HEK293T (cell line): Measurements from ENCODE around the gene EHHADH.

Experiments used
- ARNT ChIP-seq: fragments of 450-650 bp; IDR thresholded peaks from 2 replicates; pipeline ENCODE4 v1.6.1; 2017; ENCODE audit warnings: mild to moderate bottlenecking
- BHLHE40 ChIP-seq: fragments of 450-650 bp; IDR thresholded peaks from 2 replicates; pipeline ENCODE4 v1.6.1; 2016; ENCODE audit warnings: mild to moderate bottlenecking, moderate library complexity, borderline replicate concordance
- CTBP1 ChIP-seq: fragments of 450-650 bp; IDR thresholded peaks from 2 replicates; pipeline ENCODE4 v1.6.1; 2016; ENCODE audit warnings: borderline replicate concordance
- ELF4 ChIP-seq: fragments of 450-650 bp; IDR thresholded peaks from 2 replicates; pipeline ENCODE4 v1.6.1; 2017; ENCODE audit warnings: antibody characterized with exemption
- FOXA1 ChIP-seq: fragments of 450-650 bp; IDR thresholded peaks from 2 replicates; pipeline ENCODE4 v1.6.1; 2016; ENCODE audit warnings: mild to moderate bottlenecking
- FOXK2 ChIP-seq: fragments of 450-650 bp; IDR thresholded peaks from 2 replicates; pipeline ENCODE4 v1.6.1; 2016; ENCODE audit warnings: mild to moderate bottlenecking
- FOXM1 ChIP-seq: fragments of 450-650 bp; IDR thresholded peaks from 2 replicates; pipeline ENCODE4 v1.6.1; 2017; ENCODE audit warnings: mild to moderate bottlenecking, borderline replicate concordance
- L3MBTL2 ChIP-seq: fragments of 450-650 bp; conservative IDR thresholded peaks from 2 replicates; pipeline ENCODE4 v1.6.1; 2016; ENCODE audit warnings: mild to moderate bottlenecking
- LEF1 ChIP-seq: fragments of 450-650 bp; IDR thresholded peaks from 2 replicates; pipeline ENCODE4 v1.6.1; 2017; ENCODE audit warnings: mild to moderate bottlenecking, borderline replicate concordance
- NFRKB ChIP-seq: fragments of 450-650 bp; IDR thresholded peaks from 2 replicates; pipeline ENCODE4 v1.6.1; 2016; ENCODE audit warnings: mild to moderate bottlenecking, moderate library complexity
- SP1 ChIP-seq: fragments of 450-650 bp; IDR thresholded peaks from 2 replicates; pipeline ENCODE4 v1.6.1; 2017
- SUZ12 ChIP-seq: fragments of 450-650 bp; IDR thresholded peaks from 2 replicates; pipeline ENCODE4 v1.6.1; 2016; ENCODE audit warnings: mild to moderate bottlenecking
- TARDBP ChIP-seq: fragments of 450-650 bp; IDR thresholded peaks from 2 replicates; pipeline ENCODE4 v1.6.1; 2016
- TF ChIP-seq, protein P1 (sequence below): fragments of 450-650 bp; IDR thresholded peaks from 2 replicates; pipeline ENCODE4 v1.6.1; 2016

GRCh38 chr3:185292238-185292637 is 38.4 kb upstream of the EHHADH start:
- TF ChIP-seq ARNT (no peak), CTBP1 (no peak), SUZ12 (no peak), FOXM1 (no peak), FOXA1 (no peak), L3MBTL2 (no peak), FOXK2 (no peak), SP1 (no peak), TARDBP (no peak), BHLHE40 (no peak), ELF4 (no peak), LEF1 (no peak), NFRKB (no peak)
- TF ChIP-seq, protein P1, sequence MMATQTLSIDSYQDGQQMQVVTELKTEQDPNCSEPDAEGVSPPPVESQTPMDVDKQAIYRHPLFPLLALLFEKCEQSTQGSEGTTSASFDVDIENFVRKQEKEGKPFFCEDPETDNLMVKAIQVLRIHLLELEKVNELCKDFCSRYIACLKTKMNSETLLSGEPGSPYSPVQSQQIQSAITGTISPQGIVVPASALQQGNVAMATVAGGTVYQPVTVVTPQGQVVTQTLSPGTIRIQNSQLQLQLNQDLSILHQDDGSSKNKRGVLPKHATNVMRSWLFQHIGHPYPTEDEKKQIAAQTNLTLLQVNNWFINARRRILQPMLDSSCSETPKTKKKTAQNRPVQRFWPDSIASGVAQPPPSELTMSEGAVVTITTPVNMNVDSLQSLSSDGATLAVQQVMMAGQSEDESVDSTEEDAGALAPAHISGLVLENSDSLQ: no peak
